HepG2 (cell line): ENCODE measurements around the gene BEST3. TPM values are rescaled to one million over a fixed set of nuclear protein-coding genes. Genes with fewer than 3 reads are reported as not detected.
A peak's percentile ranks its signal among the peaks of the same experiment; 100 is the strongest.

Experiments used
- CREM ChIP-seq, 2 experiments: sonication (generic) in 1 of 2; formaldehyde crosslinking in 1 of 2; IDR thresholded peaks; 2 replicates each; pipeline versions ENCODE4 v1.4.0 to v1.6.1; 2016 to 2020; ENCODE audit warnings: antibody characterized with exemption in 1 of 2, mild to moderate bottlenecking in 1 of 2, missing genetic modification reagents in 1 of 2
- KLF11 ChIP-seq: IDR thresholded peaks from 2 replicates; pipeline ENCODE4 v1.6.1; 2016; ENCODE audit warnings: missing compliant biosample characterization
- PBX3 ChIP-seq: sonication (generic); formaldehyde crosslinking; IDR thresholded peaks from 2 replicates; pipeline ENCODE4 v1.8.1; 2023; ENCODE audit warnings: missing genetic modification reagents, inconsistent platforms, borderline replicate concordance
- PHF21A ChIP-seq: sonication (generic); formaldehyde crosslinking; IDR thresholded peaks from 2 replicates; pipeline ENCODE4 v1.5.0; 2020; ENCODE audit warnings: mild to moderate bottlenecking, missing genetic modification reagents
- SIN3A ChIP-seq: IDR thresholded peaks from 2 replicates; pipeline ENCODE4 v1.6.1; 2011; ENCODE audit warnings: low read depth, mild to moderate bottlenecking, control low read depth, low read length, borderline replicate concordance
- SP5 ChIP-seq: IDR thresholded peaks from 2 replicates; pipeline ENCODE4 v1.6.1; 2016; ENCODE audit warnings: low read depth, borderline replicate concordance
- TEF ChIP-seq: sonication (generic); formaldehyde crosslinking; IDR thresholded peaks from 2 replicates; pipeline ENCODE4 v1.5.0; 2020; ENCODE audit warnings: missing genetic modification reagents
- ZBTB46 ChIP-seq: sonication (generic); formaldehyde crosslinking; IDR thresholded peaks from 2 replicates; pipeline ENCODE4 v1.4.0; 2020; ENCODE audit warnings: mild to moderate bottlenecking, missing genetic modification reagents, borderline replicate concordance
- ZKSCAN5 ChIP-seq: sonication (generic); formaldehyde crosslinking; IDR thresholded peaks from 2 replicates; pipeline ENCODE4 v1.5.1; 2020; ENCODE audit warnings: mild to moderate bottlenecking, missing genetic modification reagents
- ZNF317 ChIP-seq: sonication (generic); formaldehyde crosslinking; IDR thresholded peaks from 2 replicates; pipeline ENCODE4 v1.5.0; 2020; ENCODE audit warnings: mild to moderate bottlenecking, missing genetic modification reagents
- ZNF543 ChIP-seq: sonication (generic); formaldehyde crosslinking; IDR thresholded peaks from 2 replicates; pipeline ENCODE4 v1.4.0; 2020; ENCODE audit warnings: mild to moderate bottlenecking, missing genetic modification reagents
- ZNF574 ChIP-seq: sonication (generic); formaldehyde crosslinking; IDR thresholded peaks from 2 replicates; pipeline ENCODE4 v1.4.0; 2020; ENCODE audit warnings: missing genetic modification reagents
- ZNF687 ChIP-seq: sonication (generic); formaldehyde crosslinking; IDR thresholded peaks from 2 replicates; pipeline ENCODE4 v1.5.1; 2020; ENCODE audit warnings: mild to moderate bottlenecking, missing genetic modification reagents, moderate library complexity
- ZNF740 ChIP-seq: sonication (generic); formaldehyde crosslinking; IDR thresholded peaks from 2 replicates; pipeline ENCODE4 v1.4.0; 2020; ENCODE audit warnings: missing genetic modification reagents
- polyA plus RNA-seq, 8 experiments: library from polyadenylated mRNA; depleted of rRNA in 3 of 8; stranded (reverse) in 7 of 8; unstranded in 1 of 8; fragments of >200 nt; fragmentation: Illumina TruSeq in 4 of 8; extraction: Trizol in 4 of 8; gene quantifications; 2 replicates each; pipeline versions ENCODE4 v1.2.1 to v1.2.3, GENCODE V29; 2011 to 2016; ENCODE audit warnings: low read depth in 4 of 8, missing spikeins in 1 of 8, mixed read lengths in 1 of 8; ENCODE audit not compliant: insufficient read depth in 1 of 8
- total RNA-seq, 5 experiments: library from RNA; depleted of rRNA; stranded (reverse); fragments of >200 nt; fragmentation: Illumina TruSeq; extraction: Trizol; gene quantifications; 2 replicates each; pipeline ENCODE4 v1.2.3, GENCODE V29; 2016; ENCODE audit warnings: low read depth in 1 of 5

The BEST3 gene
- total and polyA plus RNA-seq, 2 of the 13 experiments (the other 11 are each of a cell fraction or from before 2014, with no cell fraction given), result not detected

GRCh38 chr12:69739287-69740191, 40.4 kb upstream of the BEST3 start (continued):
- TF ChIP-seq ZNF574 (CRISPR knock-in tag) (peak; percentile 20; the same call in 1 of the 2 replicates), CREM (IDR thresholded peaks at IDR 0.05) (peak; percentile 18; the same call in 1 of the 2 replicates), CREM (CRISPR knock-in tag; IDR thresholded peaks at IDR 0.05) (no peak), SIN3A (peak; percentile 68; the same call in 1 of the 2 replicates), PHF21A (peak; percentile 50; the same call in 1 of the 2 replicates), ZNF687 (CRISPR knock-in tag) (peak; percentile 71), SP5 (CRISPR knock-in tag) (peak; percentile 81; the same call in 1 of the 2 replicates), TEF (CRISPR knock-in tag) (peak; percentile 83; the same call in 1 of the 2 replicates), PBX3 (no peak), KLF11 (CRISPR knock-in tag) (peak; percentile 26; the same call in 1 of the 2 replicates), ZNF543 (CRISPR knock-in tag) (peak; percentile 70; the same call in 1 of the 2 replicates), ZNF317 (CRISPR knock-in tag) (no peak), ZKSCAN5 (no peak), ZBTB46 (CRISPR knock-in tag) (0 out of 2 replicates have a peak, but pooled peaks have one; percentile 57), ZNF740 (CRISPR knock-in tag) (no peak)
